Esophagus muscularis mucosa (tissue), 4 donors: ENCODE data around the gene MYL11.

ENCODE experiments used
- CTCF ChIP-seq, 3 experiments: fragments of 200-600 bp in 2 of 3; fragments of 450-650 bp in 1 of 3; sonication (generic) in 2 of 3; IDR thresholded peaks; one replicate each; pipeline ENCODE4 v1.5.1; 2017 to 2019; ENCODE audit warnings: antibody characterized with exemption in 3 of 3, mild to moderate bottlenecking in 2 of 3, moderate library complexity in 1 of 3
- EP300 ChIP-seq: sonication (generic); formaldehyde crosslinking; IDR thresholded peaks from one replicate; pipeline ENCODE4 v1.6.1; 2017; ENCODE audit warnings: antibody characterized with exemption
- POLR2AphosphoS5 ChIP-seq, 2 donors: sonication (generic); formaldehyde crosslinking; IDR thresholded peaks; one replicate each; pipeline ENCODE4 v1.6.1; 2017; ENCODE audit warnings: antibody characterized with exemption in 2 of 2

- TF ChIP-seq EP300 (no peak), CTCF (IDR thresholded peaks at IDR 0.05) (no peak), POLR2AphosphoS5 (IDR thresholded peaks at IDR 0.05) (no peak)
These were observed 8.1 kb upstream of the MYL11 start for GRCh38 chr16:30366511-30366910.
